ENCODE results near the gene PFN2. TPM values are rescaled to one million over a fixed set of nuclear protein-coding genes. Genes with fewer than 3 reads are reported as not detected.

Gene PFN2
- total and polyA plus RNA-seq, 2 donors (not counting 1 experiment from before 2014, with no cell fraction given): 1.2 to 8.1 TPM

- no CpG with 5 or more reads among the region's 4 CpGs for WGBS (ENCODE audit: insufficient coverage)
- Histone ChIP-seq H3K9me3 (ENCODE audit: control extremely low read depth in 1 of 3, control insufficient read depth in 2 of 3, insufficient read depth in 1 of 3, low read length in 2 of 3) (no peaks in the 10 kb centered on the region), H3K27me3 (replicated peaks in 1 of 4; ENCODE audit: control extremely low read depth in 1 of 4, control insufficient read depth in 3 of 4, insufficient read depth in 4 of 4, low read length in 3 of 4) (peaks cover 0 to 3% (median 0%) of the 10 kb centered on the region in 4 experiments), H4K20me1 (ENCODE audit: control insufficient read depth, insufficient read depth, low read length, poor library complexity, severe bottlenecking) (no peaks in the 10 kb centered on the region), H3K4me2 (replicated peaks; ENCODE audit: low read depth, low read length, poor library complexity, severe bottlenecking) (no peak overlapping the region), H3K4me1 (ENCODE audit: control insufficient read depth in 2 of 2, insufficient read depth in 2 of 2, low read length in 2 of 2) (no peaks in the 10 kb centered on the region), H3K79me2 (ENCODE audit: control insufficient read depth, insufficient read depth, low read length) (no peaks in the 10 kb centered on the region), H2AFZ (ENCODE audit: insufficient read depth, low read depth, low read length, poor library complexity, severe bottlenecking) (no peak overlapping the region), H3K27ac (ENCODE audit: low read length in 2 of 2) (no peak overlapping the region), H3K36me3 (replicated peaks in 1 of 2; ENCODE audit: control extremely low read depth in 1 of 2, control insufficient read depth in 1 of 2, extremely low read depth in 1 of 2, insufficient read depth in 2 of 2, low read length in 1 of 2) (no peaks in the 10 kb centered on the region), H3K9ac (ENCODE audit: low read length) (no peak overlapping the region), H3K4me3 (ENCODE audit: control extremely low read depth in 1 of 5, extremely low read depth in 1 of 5, insufficient read depth in 1 of 5, low read depth in 2 of 5, low read length in 4 of 5) (no peak overlapping the region)
- ATAC-seq (ENCODE audit: low read depth) (no peak), DNase-seq (no peak)
- intact Hi-C loops (cut with micrococcal nuclease): no loop called here
- ChIA-PET POLR2A (no interaction called here), CTCF (interaction anchor here (0.6 kb wide), 1 partner anchor 611 kb away, joined by 3 read pairs; no protein-coding TSS in a partner anchor)
- no peaks in the 10 kb centered on the region for H3K4me1 Mint-ChIP-seq
- H3K4me3 Mint-ChIP-seq: no peak overlapping the region
- no peak overlapping the region for H3K27ac Mint-ChIP-seq
- no peaks in the 10 kb centered on the region for H3K9me3 Mint-ChIP-seq (ENCODE audit: insufficient read depth)
- TF ChIP-seq CTCF (IDR thresholded peaks at IDR 0.05) (no peak), EZH2 (IDR thresholded peaks at IDR 0.05; ENCODE audit: borderline replicate concordance, insufficient read depth, low read depth, low read length, poor library complexity, severe bottlenecking) (no peak)
- peaks cover 17% of the 10 kb centered on the region for H3K27me3 Mint-ChIP-seq
Observed at GRCh38 chr3:150005243-150006112, 34.8 kb upstream of the PFN2 start.

- no peak overlapping the region for H2AFZ ChIP-seq (ENCODE audit: insufficient read depth, low read depth, low read length, poor library complexity, severe bottlenecking)
- Mint-ChIP-seq H3K9me3 (ENCODE audit: insufficient read depth) (peaks cover 3% of the 10 kb centered on the region), H3K4me1 (no peaks in the 10 kb centered on the region), H3K27me3 (peaks cover 23% of the 10 kb centered on the region), H3K27ac (no peak overlapping the region), H3K4me3 (no peak overlapping the region)
- intact Hi-C loops (cut with micrococcal nuclease): no loop called here
- no peak overlapping the region for H3K4me3 ChIP-seq (ENCODE audit: control extremely low read depth in 1 of 5, extremely low read depth in 1 of 5, insufficient read depth in 1 of 5, low read depth in 2 of 5, low read length in 4 of 5)
- H3K4me1 ChIP-seq (ENCODE audit: control insufficient read depth in 2 of 2, insufficient read depth in 2 of 2, low read length in 2 of 2): no peaks in the 10 kb centered on the region
- H3K4me2 ChIP-seq (replicated peaks; ENCODE audit: low read depth, low read length, poor library complexity, severe bottlenecking): no peak overlapping the region
- no peak overlapping the region for H3K9ac ChIP-seq (ENCODE audit: low read length)
- H3K9me3 ChIP-seq (ENCODE audit: control extremely low read depth in 1 of 3, control insufficient read depth in 2 of 3, insufficient read depth in 1 of 3, low read length in 2 of 3): peaks cover 0 to 4% (median 1%) of the 10 kb centered on the region in 3 donors
- ChIA-PET CTCF (no interaction called here), POLR2A (no interaction called here)
- TF ChIP-seq CTCF (IDR thresholded peaks at IDR 0.05) (no peak), EZH2 (IDR thresholded peaks at IDR 0.05; ENCODE audit: borderline replicate concordance, insufficient read depth, low read depth, low read length, poor library complexity, severe bottlenecking) (no peak)
- no peaks in the 10 kb centered on the region for H3K36me3 ChIP-seq (replicated peaks in 1 of 2; ENCODE audit: control extremely low read depth in 1 of 2, control insufficient read depth in 1 of 2, extremely low read depth in 1 of 2, insufficient read depth in 2 of 2, low read length in 1 of 2)
- no peak overlapping the region for H3K27ac ChIP-seq (ENCODE audit: low read length in 2 of 2)
- peaks cover 0 to 3% (median 0%) of the 10 kb centered on the region in 4 experiments for H3K27me3 ChIP-seq (replicated peaks in 1 of 4; ENCODE audit: control extremely low read depth in 1 of 4, control insufficient read depth in 3 of 4, insufficient read depth in 4 of 4, low read length in 3 of 4)
- ATAC-seq (ENCODE audit: low read depth) (no peak), DNase-seq (no peak)
- no peaks in the 10 kb centered on the region for H4K20me1 ChIP-seq (ENCODE audit: control insufficient read depth, insufficient read depth, low read length, poor library complexity, severe bottlenecking)
- no peaks in the 10 kb centered on the region for H3K79me2 ChIP-seq (ENCODE audit: control insufficient read depth, insufficient read depth, low read length)
Observed at GRCh38 chr3:150000641-150001040, 29.9 kb upstream of the PFN2 start.

Measured in B cell (primary cell).